Activated CD8-positive, alpha-beta memory T cell treated with anti-CD3 and anti-CD28 coated beads, Interleukin-2, amount 10 ng/mL, durations not matched to agents 7 days and 5 days (primary cell): ENCODE data around the gene FOXD2. TPM values are rescaled to one million over a fixed set of nuclear protein-coding genes. Genes with fewer than 3 reads are reported as not detected.
A peak's percentile ranks its signal among the peaks of the same experiment; 100 is the strongest.

Experiments
- ATAC-seq: fragments of 150-1000 bp; cut with Tn5 transposase; one replicate; pipeline ENCODE4 v1.10.0; 2021; ENCODE audit warnings: moderate library complexity
- CTCF ChIA-PET: fragments of 350-600 bp; sonication (Branson Sonifier 250); formaldehyde crosslinking; loops from one replicate; lab custom pipeline; 2021; ENCODE audit warnings: antibody characterized with exemption; lab: Charles Lee
- DNase-seq: peaks from one replicate; pipeline ENCODE4 v3.0.0-alpha.2; 2020
- H3K27ac Mint-ChIP-seq: one replicate; pipeline ENCODE4 v1.8.0; 2021; ENCODE audit warnings: mild to moderate bottlenecking, mixed read lengths
- H3K27me3 Mint-ChIP-seq: one replicate; pipeline ENCODE4 v1.8.0; 2021; ENCODE audit warnings: mixed read lengths
- H3K36me3 Mint-ChIP-seq: one replicate; pipeline ENCODE4 v1.8.0; 2021; ENCODE audit warnings: mild to moderate bottlenecking, mixed read lengths
- H3K4me1 Mint-ChIP-seq: one replicate; pipeline ENCODE4 v1.8.0; 2021; ENCODE audit warnings: mixed read lengths
- H3K4me3 Mint-ChIP-seq: one replicate; pipeline ENCODE4 v1.8.0; 2021; ENCODE audit warnings: mild to moderate bottlenecking, moderate library complexity, mixed read lengths
- H3K9me3 Mint-ChIP-seq: one replicate; pipeline ENCODE4 v1.8.0; 2022; ENCODE audit warnings: low read depth, mixed read lengths
- total RNA-seq, 2 experiments: library from RNA; stranded (reverse); gene quantifications; one replicate each; pipeline ENCODE4 v1.2.3, GENCODE V29; 2021

Gene FOXD2
- total RNA-seq, 2 experiments from 2014 or later: 0.23 to 0.53 TPM

GRCh38 chr1:47438165-47439016 lies 547 bp downstream of the FOXD2 start:
- Mint-ChIP-seq H3K27me3 (peaks cover 12% of the 10 kb centered on the region), H3K4me3 (peak overlapping the region; percentile 68), H3K27ac (no peak overlapping the region), H3K4me1 (peaks cover 22% of the 10 kb centered on the region), H3K36me3 (peaks cover 13% of the 10 kb centered on the region), H3K9me3 (no peaks in the 10 kb centered on the region)
- no peak for ATAC-seq
- peak; percentile 58 for DNase-seq
- CTCF ChIA-PET: interaction anchor here (0.6 to 6.0 kb wide), 31 partner anchors 10 to 288 kb away, joined by 3 to 83 read pairs (median 4); partner anchors contain the start of gene STIL

- peaks cover 10% of the 10 kb centered on the region for H3K36me3 Mint-ChIP-seq
- ATAC-seq (no peak), DNase-seq (no peak)
- CTCF ChIA-PET: interaction anchor here (1.5 to 6.0 kb wide), 3 partner anchors 16 to 287 kb away, joined by 4 to 83 read pairs (median 14); no protein-coding TSS in a partner anchor
- H3K27ac Mint-ChIP-seq: no peak overlapping the region
- H3K4me3 Mint-ChIP-seq: no peak overlapping the region
- H3K4me1 Mint-ChIP-seq: peaks cover 21% of the 10 kb centered on the region
- H3K27me3 Mint-ChIP-seq: peaks cover 8% of the 10 kb centered on the region
- H3K9me3 Mint-ChIP-seq: no peaks in the 10 kb centered on the region
Observed at GRCh38 chr1:47439017-47439818, 1.4 kb downstream of the FOXD2 start.

- Mint-ChIP-seq H3K9me3 (no peaks in the 10 kb centered on the region), H3K27ac (no peak overlapping the region), H3K4me3 (no peak overlapping the region), H3K27me3 (peaks cover 3% of the 10 kb centered on the region), H3K4me1 (peaks cover 24% of the 10 kb centered on the region), H3K36me3 (peaks cover 7% of the 10 kb centered on the region)
- ATAC-seq: no peak
- DNase-seq: no peak
- CTCF ChIA-PET: interaction anchor here (0.7 to 2.0 kb wide), 3 partner anchors 9 to 271 kb away, joined by 3 to 8 read pairs (median 4); no protein-coding TSS in a partner anchor
Observed at GRCh38 chr1:47439819-47440598, 2.2 kb downstream of the FOXD2 start.

GRCh38 chr1:47440599-47441081 lies 2.8 kb downstream of the FOXD2 start:
- Mint-ChIP-seq H3K27me3 (peaks cover 3% of the 10 kb centered on the region), H3K4me3 (no peak overlapping the region), H3K4me1 (peaks cover 24% of the 10 kb centered on the region), H3K36me3 (peaks cover 5% of the 10 kb centered on the region), H3K27ac (no peak overlapping the region), H3K9me3 (no peaks in the 10 kb centered on the region)
- CTCF ChIA-PET: interaction anchor here (0.7 to 2.0 kb wide), 3 partner anchors 8 to 270 kb away, joined by 3 to 8 read pairs (median 4); no protein-coding TSS in a partner anchor
- DNase-seq: no peak
- ATAC-seq: no peak

- H3K4me1 Mint-ChIP-seq: peaks cover 15% of the 10 kb centered on the region
- DNase-seq: no peak
- peaks cover 3% of the 10 kb centered on the region for H3K27me3 Mint-ChIP-seq
- H3K4me3 Mint-ChIP-seq: no peak overlapping the region
- peaks cover 5% of the 10 kb centered on the region for H3K36me3 Mint-ChIP-seq
- CTCF ChIA-PET: interaction anchor here (0.9 to 2.0 kb wide), 6 partner anchors 9 to 286 kb away, joined by 4 to 8 read pairs (median 4); no protein-coding TSS in a partner anchor
- no peak overlapping the region for H3K27ac Mint-ChIP-seq
- ATAC-seq: no peak
- H3K9me3 Mint-ChIP-seq: no peaks in the 10 kb centered on the region
Observed at GRCh38 chr1:47441450-47442106, 3.7 kb downstream of the FOXD2 start.

- no peak for ATAC-seq
- CTCF ChIA-PET: interaction anchor here (1.3 to 1.7 kb wide), 3 partner anchors 9 to 284 kb away, joined by 4 to 6 read pairs (median 5); no protein-coding TSS in a partner anchor
Observed at GRCh38 chr1:47442202-47442601, 4.4 kb downstream of the FOXD2 start.

GRCh38 chr1:47442842-47443529 lies 5.1 kb downstream of the FOXD2 start:
- Mint-ChIP-seq H3K36me3 (peaks cover 6% of the 10 kb centered on the region), H3K27me3 (peaks cover 6% of the 10 kb centered on the region), H3K4me1 (peaks cover 15% of the 10 kb centered on the region), H3K4me3 (no peak overlapping the region), H3K27ac (no peak overlapping the region), H3K9me3 (no peaks in the 10 kb centered on the region)
- DNase-seq: no peak
- CTCF ChIA-PET: interaction anchor here (1.5 to 1.7 kb wide), 2 partner anchors 10 to 283 kb away, joined by 5 to 6 read pairs; no protein-coding TSS in a partner anchor
- no peak for ATAC-seq

More at GRCh38 chr1:47442202-47442601, 4.4 kb downstream of the FOXD2 start:
- Mint-ChIP-seq H3K27me3 (peaks cover 3% of the 10 kb centered on the region), H3K4me1 (peaks cover 15% of the 10 kb centered on the region), H3K27ac (no peak overlapping the region), H3K9me3 (no peaks in the 10 kb centered on the region), H3K36me3 (peaks cover 6% of the 10 kb centered on the region), H3K4me3 (no peak overlapping the region)
- DNase-seq: no peak

GRCh38 chr1:47443530-47444296 lies 5.9 kb downstream of the FOXD2 start:
- no peak for ATAC-seq
- Mint-ChIP-seq H3K9me3 (no peaks in the 10 kb centered on the region), H3K4me3 (peak overlapping the region; percentile 61), H3K36me3 (peaks cover 6% of the 10 kb centered on the region), H3K4me1 (peaks cover 15% of the 10 kb centered on the region), H3K27me3 (peaks cover 10% of the 10 kb centered on the region), H3K27ac (peak overlapping the region; percentile 70)
- CTCF ChIA-PET: no interaction called here
- DNase-seq: no peak

GRCh38 chr1:47444297-47444561 lies 6.4 kb downstream of the FOXD2 start:
- CTCF ChIA-PET: interaction anchor here (0.9 kb wide), 1 partner anchor 8 kb away, joined by 3 read pairs; no protein-coding TSS in a partner anchor
- H3K27ac Mint-ChIP-seq: peak overlapping the region; percentile 70
- peaks cover 15% of the 10 kb centered on the region for H3K27me3 Mint-ChIP-seq
- H3K4me3 Mint-ChIP-seq: peak overlapping the region; percentile 61
- no peak for ATAC-seq
- peaks cover 6% of the 10 kb centered on the region for H3K36me3 Mint-ChIP-seq
- peaks cover 15% of the 10 kb centered on the region for H3K4me1 Mint-ChIP-seq
- DNase-seq: no peak
- no peaks in the 10 kb centered on the region for H3K9me3 Mint-ChIP-seq

- no peaks in the 10 kb centered on the region for H3K9me3 Mint-ChIP-seq
- peak overlapping the region; percentile 61 for H3K4me3 Mint-ChIP-seq
- no peak for DNase-seq
- peaks cover 6% of the 10 kb centered on the region for H3K36me3 Mint-ChIP-seq
- CTCF ChIA-PET: interaction anchor here (0.9 kb wide), 1 partner anchor 8 kb away, joined by 3 read pairs; no protein-coding TSS in a partner anchor
- H3K27me3 Mint-ChIP-seq: peaks cover 21% of the 10 kb centered on the region
- H3K4me1 Mint-ChIP-seq: peaks cover 13% of the 10 kb centered on the region
- peak overlapping the region; percentile 70 for H3K27ac Mint-ChIP-seq
- peak; percentile 49 for ATAC-seq
Observed at GRCh38 chr1:47444562-47445465, 7.0 kb downstream of the FOXD2 start.
